HG02981 (cell line): ENCODE data around the gene GFOD1.
"Not testable (repeated sequence)": the region's sequence is repeated elsewhere in the genome, so short reads cannot be mapped to it uniquely, and the experiment has no call there.

ENCODE experiments used
- ATAC-seq: cut with Tn5 transposase; IDR thresholded peaks from one replicate; pipeline ENCODE4 v1.9.1; 2021; ENCODE audit warnings: mild to moderate bottlenecking, moderate library complexity; ENCODE audit not compliant: unreplicated experiment

The GFOD1 gene

GRCh38 chr6:13445005-13445743 lies 42.2 kb downstream of the GFOD1 start:
- ATAC-seq, result no peak

GRCh38 chr6:13444604-13445003 lies 42.8 kb downstream of the GFOD1 start:
- ATAC-seq, result no peak

GRCh38 chr6:13443978-13444377 lies 43.4 kb downstream of the GFOD1 start:
- not testable (repeated sequence) for ATAC-seq

GRCh38 chr6:13441778-13442177 lies 45.6 kb downstream of the GFOD1 start:
- no peak for ATAC-seq

GRCh38 chr6:13439644-13440043 lies 47.8 kb downstream of the GFOD1 start:
- no peak for ATAC-seq

- ATAC-seq, result no peak
Measured at GRCh38 chr6:13438126-13438525, 49.3 kb downstream of the GFOD1 start.

- no peak for ATAC-seq
Measured at GRCh38 chr6:13437218-13437996, 50.0 kb downstream of the GFOD1 start.

GRCh38 chr6:13436399-13437217 lies 50.8 kb downstream of the GFOD1 start:
- no peak for ATAC-seq

GRCh38 chr6:13435477-13436246 lies 51.7 kb downstream of the GFOD1 start:
- ATAC-seq, result no peak

- ATAC-seq, result no peak
Measured at GRCh38 chr6:13434777-13435176, 52.6 kb downstream of the GFOD1 start.

- ATAC-seq, result not testable (repeated sequence)
Measured at GRCh38 chr6:13434135-13434775, 53.1 kb downstream of the GFOD1 start.

- no peak for ATAC-seq
Measured at GRCh38 chr6:13433709-13434121, 53.7 kb downstream of the GFOD1 start.

GRCh38 chr6:13432526-13433184 lies 54.7 kb downstream of the GFOD1 start:
- ATAC-seq, result no peak

GRCh38 chr6:13431861-13432465 lies 55.4 kb downstream of the GFOD1 start:
- no peak for ATAC-seq

- peak; percentile 21 for ATAC-seq
Measured at GRCh38 chr6:13431059-13431656, 56.2 kb downstream of the GFOD1 start.

- ATAC-seq, result no peak
Measured at GRCh38 chr6:13429406-13429753, 58.0 kb downstream of the GFOD1 start.

- ATAC-seq, result peak; percentile 31
Measured at GRCh38 chr6:13428583-13429405, 58.6 kb downstream of the GFOD1 start.
